Stimulated activated CD8-positive, alpha-beta memory T cell treated with anti-CD3 and anti-CD28 coated beads, Interleukin-2, amount 100 ng/mL, for 48 hours (primary cell): ENCODE data around the gene ZFX.

Experiments used
- DNase-seq, 2 donors: peaks; one replicate each; pipeline ENCODE4 v3.0.0-alpha.2; 2020; ENCODE audit warnings: low read depth in 2 of 2

ZFX gene

DNA sequence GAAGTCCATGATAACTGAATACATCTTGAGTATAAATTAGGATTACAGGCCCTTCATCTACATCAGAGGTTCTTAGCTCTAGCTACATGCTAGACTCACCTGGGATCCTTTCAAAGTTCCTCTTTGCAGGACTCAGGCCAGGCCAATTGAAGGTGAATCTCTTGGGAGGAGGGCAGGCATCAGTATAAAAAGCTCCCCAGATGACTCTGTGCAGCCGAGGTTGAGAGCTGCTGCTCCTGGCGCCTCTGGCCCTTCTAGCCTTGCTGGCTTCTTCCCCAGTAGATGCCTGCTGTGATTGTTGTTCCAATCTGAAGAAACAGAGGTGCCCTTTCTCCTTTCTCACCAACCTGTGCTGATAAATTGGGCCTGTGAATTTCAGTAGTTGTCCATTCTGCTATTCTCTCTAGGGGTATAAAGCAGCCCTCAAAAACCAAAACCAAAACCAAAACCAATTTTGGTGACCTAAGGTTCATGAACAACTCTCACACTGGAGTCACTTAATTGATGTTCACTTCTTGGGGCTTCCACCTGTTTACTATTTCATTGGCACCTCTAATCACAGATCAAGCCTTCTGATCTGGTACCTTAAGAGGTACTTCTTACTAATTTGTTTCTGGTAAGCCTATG, 85.7 kb downstream of the ZFX start:
- DNase-seq = no peak

DNA sequence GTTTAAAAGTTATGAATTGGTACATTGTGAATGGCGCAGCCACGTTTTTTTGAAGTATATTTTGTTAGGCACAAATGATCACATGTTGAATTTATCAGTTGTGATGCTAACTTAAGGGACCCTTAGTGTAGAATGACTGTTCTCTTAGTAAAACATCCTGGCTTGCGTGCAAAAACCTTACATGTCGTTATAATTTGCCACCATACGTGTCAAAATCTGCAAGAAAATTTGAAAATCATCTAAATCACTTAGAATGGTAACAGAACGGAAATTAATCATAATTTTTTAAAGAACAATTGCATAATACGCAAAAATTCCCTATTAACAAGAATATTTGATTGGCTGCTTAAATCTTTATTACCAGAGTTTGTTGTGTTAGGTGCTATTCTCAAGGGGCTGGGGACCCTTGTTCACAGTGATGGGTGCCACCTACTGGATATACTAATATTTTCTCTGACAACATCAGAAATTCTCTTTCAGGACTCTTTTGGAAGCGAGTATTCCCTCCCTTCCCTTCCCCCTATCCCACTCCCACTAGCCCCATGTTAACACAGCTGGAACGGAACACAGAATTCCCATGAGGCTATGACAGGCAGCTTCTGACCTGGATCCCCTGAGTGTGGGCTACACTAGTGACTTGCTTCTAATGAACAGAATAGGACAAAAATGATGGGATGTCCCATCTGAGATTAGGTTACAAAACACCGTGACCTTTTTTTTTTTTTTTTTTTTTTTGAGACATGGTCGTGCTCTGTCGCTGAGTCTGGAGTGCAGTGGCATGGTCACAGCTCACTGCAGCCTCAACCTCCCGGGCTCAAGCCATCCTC, 92.5 kb downstream of the ZFX start:
- DNase-seq = no peak

DNA sequence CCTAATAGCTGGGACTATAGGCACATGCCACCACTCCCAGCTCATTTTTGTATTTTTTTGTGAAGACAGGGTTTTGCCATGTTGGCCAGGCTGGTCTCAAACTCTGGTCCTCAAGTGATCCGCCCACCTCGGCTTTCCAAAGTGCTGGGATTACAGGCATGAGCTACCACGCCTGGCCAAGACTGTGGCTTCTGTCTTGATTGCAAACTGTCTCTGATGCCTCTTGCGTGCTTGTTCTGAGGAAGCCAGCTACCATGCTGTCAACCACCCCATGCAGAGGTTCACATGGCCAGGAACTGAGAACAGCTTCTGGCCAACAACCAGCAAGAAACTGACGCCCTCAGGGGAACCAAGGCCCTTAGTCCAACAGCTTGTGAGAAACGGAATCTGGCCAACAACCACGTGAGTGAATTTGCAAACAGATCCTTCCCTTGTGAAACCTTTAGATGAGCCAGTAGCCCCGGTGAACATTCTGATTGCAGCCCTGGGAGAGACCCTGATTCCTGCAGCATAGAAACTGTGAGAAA, 93.2 kb downstream of the ZFX start:
- DNase-seq = no peak

DNA sequence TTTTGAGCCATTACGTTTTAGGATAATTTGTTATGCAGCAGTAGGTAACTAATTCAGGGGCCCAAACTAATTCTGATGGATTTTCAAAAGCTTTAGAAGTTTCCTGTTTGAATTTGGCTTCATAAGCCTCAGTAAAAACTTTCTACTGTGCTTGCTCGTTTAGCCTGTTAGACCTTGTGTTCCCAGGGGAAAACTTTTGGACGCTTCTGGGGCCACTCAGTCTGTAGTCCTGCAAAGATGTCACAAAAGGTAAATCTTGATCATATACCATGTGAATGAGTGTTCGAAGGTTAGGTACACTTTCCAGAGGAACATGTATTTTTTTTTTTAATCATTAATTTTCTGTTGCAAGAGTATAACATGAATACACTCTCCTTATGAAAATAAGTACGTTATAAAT, 93.7 kb downstream of the ZFX start:
- no peak for DNase-seq

DNA sequence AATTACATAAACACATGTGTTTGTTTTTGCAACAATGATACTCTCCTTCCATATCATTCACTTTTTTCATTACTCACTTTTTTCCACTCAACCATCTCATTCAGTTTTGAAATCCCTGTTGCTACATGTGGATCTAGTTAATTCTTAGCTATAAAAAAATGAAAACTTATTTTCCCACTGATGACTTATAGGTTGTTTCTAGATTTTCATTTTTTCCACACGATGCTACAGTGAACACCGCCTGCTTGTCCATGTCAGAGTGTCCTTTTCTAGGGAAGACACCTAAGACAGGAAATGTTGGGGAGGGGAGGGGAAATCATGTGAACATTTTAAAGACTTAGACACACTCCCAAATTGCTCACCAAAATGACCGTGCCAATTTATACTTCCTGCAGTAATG, 94.2 kb downstream of the ZFX start:
- no peak for DNase-seq

DNA sequence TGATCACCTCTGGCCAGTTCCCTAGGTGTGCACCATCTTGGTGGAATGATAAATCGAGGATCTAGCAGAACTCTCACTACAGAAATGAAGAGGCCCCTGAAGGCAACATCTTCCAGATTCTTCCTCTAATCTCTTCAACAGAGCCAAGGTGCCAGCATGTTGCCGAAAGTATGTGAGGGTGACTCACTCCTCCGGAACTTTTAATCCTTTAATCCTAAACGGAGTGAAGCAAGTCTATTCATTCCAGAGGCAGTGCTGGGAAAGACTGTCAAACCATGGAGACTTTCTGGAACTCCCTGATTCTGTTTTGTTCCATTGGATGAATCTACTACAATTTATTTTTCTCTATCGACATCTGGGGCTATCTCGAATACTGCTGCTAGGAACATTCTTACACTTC, 95.7 kb downstream of the ZFX start:
- no peak for DNase-seq

DNA sequence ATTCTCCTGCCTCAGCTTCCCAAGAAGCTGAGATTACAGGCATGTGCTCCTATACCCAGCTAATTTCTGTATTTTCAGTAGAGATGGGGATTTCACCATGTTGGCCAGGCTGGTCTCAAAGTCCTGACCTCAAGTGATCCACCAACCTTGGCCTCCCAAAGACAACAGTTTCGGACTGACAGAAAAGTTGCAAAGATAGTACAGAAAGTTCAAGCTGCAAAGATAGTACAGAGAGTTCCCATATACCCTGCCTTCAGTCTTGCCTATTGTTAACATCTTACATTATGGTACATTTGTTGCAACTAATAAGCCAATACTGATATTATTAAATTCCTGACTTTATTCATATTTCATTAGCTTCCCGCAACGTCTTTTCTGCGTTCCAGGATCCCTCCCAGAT, 98.5 kb downstream of the ZFX start:
- no peak for DNase-seq

DNA sequence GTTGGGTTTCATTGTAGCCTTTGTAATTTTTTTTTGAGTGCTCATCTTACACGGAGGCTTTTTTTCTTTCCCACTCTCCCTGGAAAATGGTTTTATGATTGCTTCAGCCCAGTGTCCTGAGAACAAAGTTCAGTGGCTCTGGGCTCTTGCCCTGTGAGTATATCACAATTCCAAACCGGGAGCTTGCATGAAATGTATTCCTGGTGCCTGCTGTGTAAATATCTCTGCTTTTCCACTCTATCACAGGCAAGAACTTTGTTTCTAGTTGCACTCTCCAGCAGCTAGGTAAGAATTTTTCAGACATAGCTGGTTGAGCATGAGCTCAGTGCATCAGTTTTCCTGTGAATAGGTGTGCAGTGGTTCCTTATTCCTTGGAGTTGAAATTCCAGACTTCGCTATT, 103.5 kb downstream of the ZFX start:
- DNase-seq = no peak

DNA sequence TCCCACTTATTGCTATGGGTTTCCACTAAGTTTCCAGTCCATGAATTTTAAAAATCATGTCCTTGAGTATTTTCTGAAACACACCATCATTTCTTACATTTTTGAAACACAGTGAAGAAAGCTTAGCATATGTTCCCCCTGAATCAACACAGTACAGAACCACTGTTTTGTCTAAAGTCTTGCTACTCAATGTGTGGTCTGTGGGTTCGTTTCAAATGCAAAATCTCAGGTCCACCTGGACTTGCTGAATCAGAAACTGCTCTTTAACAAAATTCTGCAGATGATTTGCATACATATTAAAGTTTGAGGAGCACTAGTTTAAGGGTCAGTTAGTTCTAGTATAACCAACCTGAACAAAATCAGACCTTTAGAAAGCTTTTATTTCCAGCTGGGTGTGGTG, 103.9 kb downstream of the ZFX start:
- no peak for DNase-seq

DNA sequence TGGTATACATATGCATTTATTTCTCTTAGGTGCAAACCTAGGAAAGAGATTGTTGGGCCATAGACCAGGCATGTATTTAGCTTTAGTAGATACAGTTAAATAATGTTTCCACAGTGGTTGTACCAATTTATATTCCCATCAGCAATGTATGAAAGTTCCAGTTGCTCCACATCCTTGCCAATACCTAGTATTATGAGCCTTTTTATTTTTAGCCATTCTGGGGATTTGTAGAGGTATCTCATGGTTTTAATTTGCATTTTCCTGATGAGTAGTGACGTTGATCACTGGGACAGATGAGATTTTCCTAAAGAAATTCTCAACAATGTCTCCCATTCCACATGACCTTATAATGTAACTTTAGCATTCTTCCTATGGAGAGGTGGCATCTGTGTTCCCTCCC, 107.5 kb downstream of the ZFX start:
- DNase-seq = no peak

DNA sequence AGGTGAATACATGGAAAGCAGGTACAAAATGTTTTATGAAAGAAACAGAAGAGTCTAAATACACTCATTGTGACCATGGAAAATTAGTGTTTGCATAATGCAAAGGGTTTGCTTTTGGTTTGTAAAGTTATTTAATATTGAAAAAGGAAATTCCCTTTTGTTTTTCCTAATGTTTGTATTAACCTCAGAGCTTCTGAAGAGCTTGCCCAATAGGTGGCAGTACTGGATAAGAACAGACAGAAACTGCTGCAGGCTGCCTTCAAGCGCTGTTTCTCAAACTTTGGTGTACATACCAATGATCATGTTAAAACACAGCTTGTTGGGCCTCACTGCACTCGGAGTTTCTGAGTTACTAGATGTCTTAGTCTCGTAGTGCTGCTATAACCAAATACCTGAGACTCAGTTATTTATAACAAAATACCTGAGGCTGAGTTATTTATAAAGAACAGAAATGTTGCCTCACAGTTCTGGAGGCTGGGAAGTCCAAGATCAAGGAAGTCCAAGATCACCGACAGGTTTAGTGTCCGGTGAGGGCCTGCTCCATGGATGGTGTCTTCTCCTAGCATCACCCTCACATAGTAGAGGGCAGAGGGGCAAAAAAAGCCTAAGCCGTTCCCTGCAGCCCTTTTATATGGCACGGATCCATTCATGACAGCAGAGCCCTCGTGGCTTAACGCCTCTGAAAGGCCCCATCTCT, 110.2 kb downstream of the ZFX start:
- DNase-seq = no peak

DNA sequence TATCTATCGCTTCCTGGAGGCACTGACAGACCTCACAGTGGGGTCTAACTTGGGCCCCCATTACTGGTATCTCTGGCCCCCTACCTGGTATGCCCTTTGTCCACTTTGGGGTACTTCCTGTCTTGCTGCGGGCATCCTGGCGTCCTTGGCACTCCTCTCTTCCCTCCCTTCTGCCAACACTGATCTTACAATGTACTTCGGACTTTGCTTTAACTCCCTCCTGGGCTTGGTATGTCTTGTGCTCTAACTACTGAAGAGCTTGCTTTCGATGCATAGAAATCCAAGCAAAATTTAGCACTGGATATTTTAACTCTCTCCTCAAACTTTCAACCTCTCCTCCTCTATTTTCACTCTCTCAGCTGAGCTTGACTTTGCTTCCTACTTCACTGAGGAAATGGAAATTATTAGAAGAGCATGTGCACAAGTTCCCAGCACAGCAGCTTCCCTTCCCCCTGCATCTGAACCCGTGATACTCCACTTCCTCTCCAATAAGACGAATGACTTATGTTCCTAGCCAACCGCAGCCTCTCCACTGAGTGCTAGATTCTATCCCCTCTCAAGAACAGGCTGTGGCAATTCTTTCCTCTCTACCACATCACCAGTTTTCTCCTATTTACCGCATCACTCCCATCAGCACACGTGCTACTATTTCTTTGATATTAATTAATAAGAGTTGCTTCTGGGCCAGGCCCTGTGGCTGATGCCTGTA, 111.5 kb downstream of the ZFX start:
- no peak for DNase-seq

DNA sequence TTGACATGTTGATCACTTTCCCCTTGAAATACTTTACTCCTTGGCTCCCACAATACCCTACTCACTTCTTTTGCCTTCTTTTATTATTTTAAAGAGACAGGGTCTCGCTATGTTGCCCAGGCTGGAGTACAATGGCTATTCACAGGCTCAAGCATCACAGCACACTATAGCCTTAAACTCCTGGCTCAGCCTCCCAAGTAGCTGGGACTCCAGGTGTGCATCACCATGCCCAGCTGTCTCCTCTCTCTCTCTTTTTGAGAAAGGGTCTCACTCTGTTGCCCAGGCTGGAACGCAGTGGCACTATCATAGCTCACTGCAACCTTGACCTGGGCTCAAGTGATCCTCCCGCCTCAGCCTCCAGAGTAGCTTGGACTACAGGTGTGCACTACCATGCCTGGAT, 112.8 kb downstream of the ZFX start:
- no peak for DNase-seq

DNA sequence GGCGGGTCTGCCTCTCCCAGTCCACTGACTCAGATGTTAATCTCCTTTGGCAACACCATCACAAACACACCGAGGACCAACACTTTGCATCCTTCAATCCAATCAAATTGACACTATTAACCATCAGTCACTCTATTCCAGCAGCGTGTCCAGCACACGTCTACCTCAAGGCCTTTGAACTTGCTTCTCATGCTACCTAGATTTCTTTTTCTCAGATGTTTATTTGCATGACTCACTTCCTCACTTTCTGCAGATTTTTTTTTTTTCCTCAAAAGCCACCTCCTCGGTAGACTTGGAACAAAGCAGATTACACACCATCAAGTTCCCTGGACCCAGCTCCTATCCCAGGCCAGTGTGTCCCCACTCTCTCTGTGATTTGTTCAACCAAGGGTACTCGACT, 114.9 kb downstream of the ZFX start:
- no peak for DNase-seq
